NK-92 (cell line): ENCODE results near the gene KLHL29.

Experiments
- DNase-seq: peaks from one replicate; lab custom pipeline; 2025; ENCODE audit not compliant: unreplicated experiment; lab: John Stamatoyannopoulos, UW

The KLHL29 gene

GRCh38 chr2:23420091-23420839 is 35.3 kb downstream of the KLHL29 start:
- DNase-seq, result no peak

DNA sequence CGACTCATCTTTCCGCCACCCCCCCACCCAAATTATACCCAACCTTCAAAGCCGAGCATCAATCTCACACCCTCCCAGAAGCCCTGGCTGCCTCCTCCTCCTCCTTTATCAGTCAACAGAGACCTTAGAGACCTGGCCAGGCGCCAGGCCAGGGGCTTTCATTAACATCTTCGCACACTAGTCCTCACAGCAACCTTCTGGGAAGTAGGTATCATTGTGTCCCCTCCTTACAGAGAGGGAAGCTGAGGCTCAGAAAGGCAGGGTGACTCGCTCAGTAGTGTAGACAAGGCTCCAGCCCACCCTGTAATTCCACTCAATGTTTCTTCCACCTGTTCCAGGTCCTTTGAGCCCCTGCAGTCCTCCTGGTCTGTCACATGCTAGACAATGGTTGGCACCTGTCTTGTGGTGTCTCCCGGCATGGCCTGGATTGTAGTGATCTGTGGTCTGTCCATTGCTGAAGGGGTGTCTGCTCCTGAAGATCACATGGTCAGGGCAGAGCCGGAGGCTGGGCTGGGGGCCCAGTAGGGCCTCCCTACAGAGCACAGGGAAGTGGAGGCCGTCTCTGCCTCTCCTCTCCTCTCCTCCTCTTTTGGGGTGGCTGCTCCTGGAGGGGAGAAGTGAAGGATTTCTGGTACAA is 36.0 kb downstream of the KLHL29 start:
- DNase-seq, result no peak

- no peak for DNase-seq
Measured at GRCh38 chr2:23422089-23423061, 37.4 kb downstream of the KLHL29 start.

- DNase-seq, result no peak
Measured at GRCh38 chr2:23423062-23423872, 38.3 kb downstream of the KLHL29 start.

GRCh38 chr2:23423873-23424680 is 39.1 kb downstream of the KLHL29 start:
- DNase-seq, result no peak

DNA sequence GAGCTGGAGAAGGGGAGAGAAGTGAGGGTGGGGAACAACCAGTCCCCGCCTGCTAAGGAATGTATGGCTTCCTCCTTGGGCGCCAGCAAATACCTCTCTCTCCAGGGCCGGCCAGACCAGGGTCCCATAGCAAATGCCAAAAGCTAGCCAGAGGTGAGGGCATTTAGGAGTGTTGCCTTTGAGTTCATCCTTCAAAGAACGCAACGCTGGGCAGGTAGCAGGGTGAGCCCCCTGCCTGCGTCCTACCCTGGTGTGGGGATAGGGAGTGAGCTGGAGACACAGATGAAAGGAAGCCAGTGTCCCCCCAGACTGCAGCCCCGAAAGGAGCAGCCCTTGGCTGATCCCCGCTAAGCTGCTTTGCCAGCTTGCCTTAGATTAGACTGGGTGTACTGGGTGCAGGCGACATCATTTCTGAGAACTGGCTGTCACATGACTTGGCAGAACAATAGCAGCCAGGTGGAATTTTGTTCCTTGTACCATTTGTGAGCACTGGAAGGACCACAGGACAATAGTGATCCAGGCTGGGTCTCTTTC is 40.4 kb downstream of the KLHL29 start:
- no peak for DNase-seq

DNA sequence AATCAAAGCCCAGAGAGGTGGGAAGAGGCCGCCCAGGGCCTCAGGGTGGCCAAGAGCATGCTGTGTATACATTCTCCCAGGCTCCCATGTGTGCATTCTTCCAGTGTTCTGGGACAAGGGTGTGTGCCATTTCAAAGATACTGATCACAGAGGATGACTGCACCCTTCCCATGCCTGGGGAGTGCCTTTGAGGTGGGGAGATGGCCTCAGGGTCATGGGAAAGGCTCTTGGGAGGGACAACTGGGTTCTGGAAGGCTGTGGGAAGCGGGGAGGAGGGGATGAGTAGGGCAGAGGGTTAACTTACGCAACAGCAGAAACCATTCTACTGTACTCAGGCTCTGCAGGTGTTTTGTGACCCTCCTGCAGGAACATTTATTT is 40.9 kb downstream of the KLHL29 start:
- DNase-seq, result no peak

- DNase-seq, result no peak
Measured at GRCh38 chr2:23426263-23426905, 41.4 kb downstream of the KLHL29 start.

- DNase-seq, result no peak
Measured at GRCh38 chr2:23427350-23427749, 42.4 kb downstream of the KLHL29 start.

GRCh38 chr2:23427976-23428375 is 43.0 kb downstream of the KLHL29 start:
- DNase-seq, result no peak

DNA sequence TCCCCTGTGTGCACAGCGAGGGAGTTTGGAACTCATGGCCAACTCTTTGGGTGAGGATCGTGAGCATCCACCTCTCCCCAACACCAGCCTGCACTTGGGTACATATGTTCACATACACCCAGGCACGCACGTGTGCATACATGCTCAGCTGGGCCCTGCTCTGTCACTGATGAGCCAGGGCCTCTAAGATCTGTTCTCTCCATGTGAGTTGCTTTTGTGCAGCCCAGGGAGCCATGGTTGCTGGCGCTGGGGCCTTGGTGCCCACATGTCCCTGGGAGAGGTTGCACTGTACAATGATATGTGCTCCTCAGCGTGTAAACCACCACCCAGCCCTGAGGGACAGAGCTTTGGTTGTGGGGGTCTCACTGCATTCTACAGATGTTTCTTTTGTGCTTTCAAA is 44.1 kb downstream of the KLHL29 start:
- DNase-seq, result no peak

DNA sequence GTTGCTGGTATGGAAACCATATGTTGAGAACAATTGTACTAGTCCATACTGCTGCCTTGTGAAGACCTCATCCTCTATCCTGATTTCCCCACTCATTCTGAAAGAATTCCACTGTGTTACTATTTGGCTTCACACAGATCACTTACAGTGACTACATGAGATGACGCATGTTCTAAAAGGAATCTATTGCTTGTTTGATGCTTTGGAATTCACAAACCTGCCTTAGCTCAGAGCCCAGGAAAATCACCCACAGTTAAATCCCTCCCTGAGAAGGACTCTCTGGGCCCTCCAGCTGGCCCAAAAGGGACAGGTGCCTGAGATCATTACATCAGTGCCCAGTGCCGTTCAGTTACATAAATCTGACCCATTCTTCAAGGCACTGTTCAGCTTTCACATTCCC is 45.3 kb downstream of the KLHL29 start:
- DNase-seq, result no peak

GRCh38 chr2:23432531-23432930 is 47.6 kb downstream of the KLHL29 start:
- DNase-seq, result no peak

- no peak for DNase-seq
Measured at GRCh38 chr2:23433282-23433681, 48.3 kb downstream of the KLHL29 start.

DNA sequence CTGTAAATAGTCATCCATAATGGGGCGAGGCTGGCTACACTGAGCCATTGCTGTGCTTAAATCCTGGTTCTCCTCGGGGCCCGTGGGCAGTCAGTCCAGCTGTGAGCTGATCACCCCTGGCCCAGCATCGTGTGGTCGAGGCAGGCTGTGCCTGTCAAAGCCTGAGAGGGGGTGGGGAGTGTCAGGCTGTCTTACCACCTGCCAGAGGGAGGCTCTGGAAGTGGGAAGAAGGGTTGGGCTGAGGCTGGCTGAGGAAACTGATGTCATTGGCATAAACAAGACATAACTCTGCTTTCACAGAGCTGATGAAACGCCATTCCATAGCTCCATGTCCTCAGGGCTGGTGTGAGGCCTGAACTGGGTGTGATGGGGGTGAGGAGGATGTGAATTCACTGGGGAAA is 49.7 kb downstream of the KLHL29 start:
- DNase-seq, result no peak

DNA sequence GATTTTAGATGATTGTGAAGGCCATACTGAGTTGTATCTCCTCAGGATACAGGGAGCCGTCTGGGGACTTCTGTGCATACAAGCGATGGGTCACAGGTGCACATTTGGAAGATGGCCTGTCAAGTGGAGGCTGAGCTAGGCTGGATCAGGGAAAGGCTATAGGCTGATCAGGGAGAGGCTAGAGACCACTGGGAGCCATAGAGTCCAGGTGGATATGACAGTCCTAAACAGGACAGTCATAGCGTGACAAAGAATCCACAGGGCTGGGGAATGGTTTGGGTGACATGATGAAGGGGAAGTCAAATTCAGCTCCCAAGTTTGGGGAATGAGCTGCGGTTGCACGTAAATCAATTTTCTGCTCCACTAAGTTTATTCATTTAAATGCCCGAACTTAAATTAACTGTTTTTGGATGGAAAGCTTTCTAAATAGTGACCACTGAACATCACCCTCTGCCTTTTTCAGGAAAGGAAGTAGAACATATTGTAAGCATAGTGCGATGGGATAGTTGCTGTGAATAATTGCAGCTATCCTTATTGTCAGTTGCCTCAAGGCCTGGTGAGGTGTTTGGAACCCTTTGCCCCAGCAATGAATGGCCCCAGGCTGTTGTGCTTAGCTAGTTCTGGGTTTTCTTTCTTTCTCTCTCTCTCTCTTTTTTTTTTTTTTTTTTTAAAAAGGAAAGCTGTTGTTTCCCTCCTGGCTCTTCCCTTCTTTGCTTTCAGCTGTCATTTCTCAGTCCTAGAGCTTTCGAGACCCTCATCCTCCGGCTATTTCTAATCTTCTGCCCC is 50.5 kb downstream of the KLHL29 start:
- no peak for DNase-seq

DNA sequence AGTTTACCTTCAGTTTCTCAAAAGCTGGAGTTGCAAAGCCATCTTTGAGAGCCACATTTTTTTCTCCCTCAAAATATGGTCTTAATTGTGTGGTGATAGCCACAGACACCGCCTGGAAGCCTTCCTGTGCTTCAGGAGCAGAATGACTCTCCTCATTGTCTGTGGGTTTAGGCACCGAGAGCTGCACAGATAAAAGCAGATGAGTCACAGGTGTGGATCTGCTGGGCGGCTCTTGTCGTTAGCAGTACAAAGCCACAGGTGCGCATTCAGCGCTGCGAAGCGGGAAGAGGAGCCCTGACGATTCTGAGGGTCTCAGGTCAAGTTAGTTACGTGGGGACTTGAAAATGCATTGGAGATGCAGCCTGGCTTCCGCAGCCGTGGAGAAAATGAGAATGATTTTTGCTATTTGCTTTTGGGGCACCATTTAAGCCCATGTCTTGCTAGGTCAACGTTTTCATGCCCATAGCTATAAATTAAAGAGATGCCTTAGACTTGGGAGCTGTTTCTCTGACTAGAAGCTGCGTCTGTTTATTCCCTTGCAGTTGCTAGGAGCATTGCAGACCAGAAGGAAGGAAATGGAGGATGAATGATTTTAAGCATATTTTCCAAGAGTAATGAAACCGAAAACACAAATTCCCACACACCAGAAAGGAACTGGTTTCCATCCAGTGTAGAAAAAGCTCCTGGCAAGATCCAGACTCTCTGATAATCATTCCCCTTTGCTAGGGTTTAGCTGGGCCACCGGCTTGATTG is 51.5 kb downstream of the KLHL29 start:
- DNase-seq, result no peak

- DNase-seq, result no peak
Measured at GRCh38 chr2:23441414-23441813, 56.4 kb downstream of the KLHL29 start.
